HL-60 (cell line): ENCODE results near the gene POLG.
A peak's percentile ranks its signal among the peaks of the same experiment; 100 is the strongest.

Experiments used
- DNase-seq, 2 experiments: peaks; one replicate each; pipeline ENCODE4 v3.0.0-alpha.2; 2010 to 2020; ENCODE audit warnings: low read depth in 1 of 2, low spot score in 1 of 2
- H3K27ac ChIP-seq: fragments of 250-450 bp; sonication (Bioruptor Pico); replicated peaks from 2 replicates; pipeline ENCODE4 v1.5.1; 2020; ENCODE audit warnings: mild to moderate bottlenecking, moderate library complexity
- H3K27me3 ChIP-seq: fragments of 250-450 bp; sonication (Bioruptor Pico); 2 replicates; pipeline ENCODE4 v1.5.1; 2021; ENCODE audit warnings: mild to moderate bottlenecking, moderate library complexity; ENCODE audit not compliant: insufficient read depth, poor library complexity, severe bottlenecking
- H3K4me3 ChIP-seq: replicated peaks from 2 replicates; pipeline ENCODE4 v1.5.1; 2011; ENCODE audit warnings: mild to moderate bottlenecking, control low read depth, low read length; ENCODE audit not compliant: insufficient read depth
- GABPA ChIP-seq: IDR thresholded peaks from 2 replicates; pipeline ENCODE4 v1.6.1; 2012; ENCODE audit warnings: low read depth
- POLR2AphosphoS5 ChIP-seq: IDR thresholded peaks from 2 replicates; pipeline ENCODE4 v1.6.1; 2012; ENCODE audit warnings: low read depth
- REST ChIP-seq: IDR thresholded peaks from 2 replicates; pipeline ENCODE4 v1.6.1; 2012; ENCODE audit warnings: low read depth; ENCODE audit not compliant: insufficient replicate concordance
- SPI1 ChIP-seq: IDR thresholded peaks from 2 replicates; pipeline ENCODE4 v1.6.1; 2012; ENCODE audit warnings: low read depth, mild to moderate bottlenecking, borderline replicate concordance
- TF ChIP-seq, protein P1 (sequence below): IDR thresholded peaks from one replicate; pipeline ENCODE4 v1.5.1; 2011; ENCODE audit warnings: low read length, control low read depth, inconsistent platforms; ENCODE audit not compliant: insufficient read depth

The POLG gene

DNA sequence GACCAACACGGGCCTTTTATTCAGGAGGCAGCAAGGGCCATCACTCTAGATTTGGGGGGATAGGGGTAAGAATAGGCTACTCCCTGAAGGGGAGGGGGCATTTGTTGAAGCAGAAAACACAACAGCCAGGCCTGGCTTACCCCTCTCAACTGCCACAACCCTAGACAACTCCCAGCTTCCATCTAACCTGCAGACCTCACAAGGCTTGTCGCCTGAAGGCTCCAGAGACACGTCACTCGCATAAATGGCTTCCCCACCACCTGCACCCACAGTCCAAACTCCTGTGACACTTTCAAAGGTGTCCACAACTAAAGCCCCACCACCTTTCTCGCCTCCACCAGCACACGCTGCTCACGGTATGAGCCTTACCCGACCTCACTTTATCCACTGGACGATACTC is 14.9 kb downstream of the POLG start:
- Histone ChIP-seq H3K27ac (no peak overlapping the region), H3K4me3 (no peak overlapping the region), H3K27me3 (no peaks in the 10 kb centered on the region)
- DNase-seq: no peak
- TF ChIP-seq POLR2AphosphoS5 (peak; percentile 39), REST (no peak)
- TF ChIP-seq, protein P1, sequence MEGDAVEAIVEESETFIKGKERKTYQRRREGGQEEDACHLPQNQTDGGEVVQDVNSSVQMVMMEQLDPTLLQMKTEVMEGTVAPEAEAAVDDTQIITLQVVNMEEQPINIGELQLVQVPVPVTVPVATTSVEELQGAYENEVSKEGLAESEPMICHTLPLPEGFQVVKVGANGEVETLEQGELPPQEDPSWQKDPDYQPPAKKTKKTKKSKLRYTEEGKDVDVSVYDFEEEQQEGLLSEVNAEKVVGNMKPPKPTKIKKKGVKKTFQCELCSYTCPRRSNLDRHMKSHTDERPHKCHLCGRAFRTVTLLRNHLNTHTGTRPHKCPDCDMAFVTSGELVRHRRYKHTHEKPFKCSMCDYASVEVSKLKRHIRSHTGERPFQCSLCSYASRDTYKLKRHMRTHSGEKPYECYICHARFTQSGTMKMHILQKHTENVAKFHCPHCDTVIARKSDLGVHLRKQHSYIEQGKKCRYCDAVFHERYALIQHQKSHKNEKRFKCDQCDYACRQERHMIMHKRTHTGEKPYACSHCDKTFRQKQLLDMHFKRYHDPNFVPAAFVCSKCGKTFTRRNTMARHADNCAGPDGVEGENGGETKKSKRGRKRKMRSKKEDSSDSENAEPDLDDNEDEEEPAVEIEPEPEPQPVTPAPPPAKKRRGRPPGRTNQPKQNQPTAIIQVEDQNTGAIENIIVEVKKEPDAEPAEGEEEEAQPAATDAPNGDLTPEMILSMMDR: no peak

DNA sequence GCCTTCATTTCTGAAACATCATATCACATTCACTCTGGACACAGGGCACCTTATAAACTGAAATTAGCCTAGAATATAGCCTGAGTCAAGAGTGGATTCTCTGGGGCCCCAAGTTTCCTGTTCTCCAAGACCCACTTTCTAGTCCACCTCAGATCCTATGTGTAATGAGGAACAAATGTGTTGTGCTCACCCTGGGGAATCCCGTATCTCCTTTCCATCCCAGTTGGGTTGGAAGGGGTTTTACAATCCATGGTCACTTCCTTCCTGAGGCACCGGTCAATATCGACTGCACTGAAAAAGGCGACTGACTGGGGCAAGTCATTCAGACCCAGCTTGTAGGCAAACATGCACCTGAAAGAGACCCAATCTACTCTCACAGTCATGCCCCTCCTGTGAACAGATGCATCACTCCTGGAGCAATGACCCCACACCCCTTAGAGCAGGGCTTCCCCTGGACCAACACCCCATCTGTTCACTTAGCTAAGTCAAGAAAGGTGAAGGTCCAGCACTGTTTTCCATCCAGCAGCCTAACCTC is 17.4 kb downstream of the POLG start:
- no peak for TF ChIP-seq SPI1
- TF ChIP-seq GABPA: no peak
- TF ChIP-seq REST: no peak
- TF ChIP-seq, protein P1: no peak
- TF ChIP-seq POLR2AphosphoS5: no peak
- no peak overlapping the region for H3K27ac ChIP-seq
- H3K4me3 ChIP-seq: no peak overlapping the region
- H3K27me3 ChIP-seq: no peaks in the 10 kb centered on the region
- DNase-seq: no peak

GRCh38 chr15:89316504-89316903 is 18.1 kb downstream of the POLG start:
- Histone ChIP-seq H3K4me3 (no peak overlapping the region), H3K27ac (no peak overlapping the region), H3K27me3 (no peaks in the 10 kb centered on the region)
- TF ChIP-seq SPI1: no peak
- TF ChIP-seq, protein P1: no peak
- TF ChIP-seq REST: no peak
- no peak for TF ChIP-seq GABPA
- no peak for TF ChIP-seq POLR2AphosphoS5
- DNase-seq: no peak
